ENCODE results near the gene TBC1D30. TPM values are rescaled to one million over a fixed set of nuclear protein-coding genes. Genes with fewer than 3 reads are reported as not detected.

Gene TBC1D30
- total RNA-seq, 4 donors from 2014 or later, result 1.8 to 8.0 (median 3.5) TPM

DNA sequence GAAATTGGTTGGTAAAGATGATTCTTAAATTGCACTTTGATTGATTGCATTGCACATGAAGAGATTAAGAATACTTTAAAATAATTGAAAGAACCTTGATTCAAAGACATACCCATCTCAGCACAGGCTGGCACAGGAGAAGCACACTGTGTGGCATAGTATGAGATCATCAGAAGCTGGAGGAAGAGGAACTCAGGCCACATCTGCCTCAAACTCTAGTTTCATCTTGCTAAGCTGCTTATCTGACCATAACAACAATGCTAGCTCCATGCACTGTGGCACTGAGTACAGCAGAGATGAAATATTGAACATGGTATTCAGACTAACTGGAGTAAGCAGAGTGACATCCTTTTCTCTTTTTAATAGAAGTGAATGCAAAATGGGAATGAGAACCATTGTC lies 99.1 kb downstream of the TBC1D30 start:
- no peaks in the 10 kb centered on the region for H3K9me3 ChIP-seq
- TF ChIP-seq, protein P1, sequence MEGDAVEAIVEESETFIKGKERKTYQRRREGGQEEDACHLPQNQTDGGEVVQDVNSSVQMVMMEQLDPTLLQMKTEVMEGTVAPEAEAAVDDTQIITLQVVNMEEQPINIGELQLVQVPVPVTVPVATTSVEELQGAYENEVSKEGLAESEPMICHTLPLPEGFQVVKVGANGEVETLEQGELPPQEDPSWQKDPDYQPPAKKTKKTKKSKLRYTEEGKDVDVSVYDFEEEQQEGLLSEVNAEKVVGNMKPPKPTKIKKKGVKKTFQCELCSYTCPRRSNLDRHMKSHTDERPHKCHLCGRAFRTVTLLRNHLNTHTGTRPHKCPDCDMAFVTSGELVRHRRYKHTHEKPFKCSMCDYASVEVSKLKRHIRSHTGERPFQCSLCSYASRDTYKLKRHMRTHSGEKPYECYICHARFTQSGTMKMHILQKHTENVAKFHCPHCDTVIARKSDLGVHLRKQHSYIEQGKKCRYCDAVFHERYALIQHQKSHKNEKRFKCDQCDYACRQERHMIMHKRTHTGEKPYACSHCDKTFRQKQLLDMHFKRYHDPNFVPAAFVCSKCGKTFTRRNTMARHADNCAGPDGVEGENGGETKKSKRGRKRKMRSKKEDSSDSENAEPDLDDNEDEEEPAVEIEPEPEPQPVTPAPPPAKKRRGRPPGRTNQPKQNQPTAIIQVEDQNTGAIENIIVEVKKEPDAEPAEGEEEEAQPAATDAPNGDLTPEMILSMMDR (IDR thresholded peaks at IDR 0.05), result no peak
- no peak for TF ChIP-seq POLR2A (IDR thresholded peaks at IDR 0.05)
- H3K4me1 ChIP-seq, result no peaks in the 10 kb centered on the region
- no peak overlapping the region for H3K4me3 ChIP-seq
- no peak for DNase-seq
- no peaks in the 10 kb centered on the region for H3K36me3 ChIP-seq
- intact Hi-C loops (cut with DNase I), result no loop called here
- no peak overlapping the region for H3K27ac ChIP-seq
- no peaks in the 10 kb centered on the region for H3K27me3 ChIP-seq

Other genes starting within 250 kb of the TBC1D30 start
- gene RASSF3, start 214.2 kb upstream of the TBC1D30 start, total RNA-seq, result 10 to 100 TPM; 10.4 to 44.4 (median 15.5) TPM
- gene GNS, start 65.2 kb upstream of the TBC1D30 start, total RNA-seq, result 10 to 100 TPM; 18.9 to 55.5 (median 35.5) TPM